Measurements from ENCODE around the gene ICA1L.
"Not testable (repeated sequence)": the region's sequence is repeated elsewhere in the genome, so short reads cannot be mapped to it uniquely, and the experiment has no call there.

ICA1L gene

GRCh38 chr2:202870431-202871299, 901 bp downstream of the ICA1L start:
- peak; percentile 53 for DNase-seq (ENCODE audit: low read depth)
- peak overlapping the region; percentile 78 for H3K4me3 ChIP-seq (replicated peaks; ENCODE audit: low read depth, low read length)

GRCh38 chr2:202861987-202862386, 9.6 kb downstream of the ICA1L start:
- no peak for DNase-seq (ENCODE audit: low read depth)

More at GRCh38 chr2:202870431-202871299, 901 bp downstream of the ICA1L start:
- peak; percentile 57 for TF ChIP-seq CTCF (IDR thresholded peaks at IDR 0.05; ENCODE audit: low read length, missing control alignments)

GRCh38 chr2:202858601-202859000, 13.0 kb downstream of the ICA1L start:
- TF ChIP-seq CTCF (IDR thresholded peaks at IDR 0.05; ENCODE audit: low read length, missing control alignments), result no peak
- no peak for DNase-seq (ENCODE audit: low read depth)

More at GRCh38 chr2:202861987-202862386, 9.6 kb downstream of the ICA1L start:
- no peak overlapping the region for H3K4me3 ChIP-seq (replicated peaks; ENCODE audit: low read depth, low read length)
- TF ChIP-seq CTCF (IDR thresholded peaks at IDR 0.05; ENCODE audit: low read length, missing control alignments), result no peak

GRCh38 chr2:202849343-202849742, 22.2 kb downstream of the ICA1L start:
- DNase-seq (ENCODE audit: low read depth); H3K4me3 ChIP-seq (replicated peaks; ENCODE audit: low read depth, low read length): not testable (repeated sequence)

More at GRCh38 chr2:202858601-202859000, 13.0 kb downstream of the ICA1L start:
- no peak overlapping the region for H3K4me3 ChIP-seq (replicated peaks; ENCODE audit: low read depth, low read length)

GRCh38 chr2:202848813-202849212, 22.8 kb downstream of the ICA1L start:
- H3K4me3 ChIP-seq (replicated peaks; ENCODE audit: low read depth, low read length), result no peak overlapping the region
- peak; percentile 13 for DNase-seq (ENCODE audit: low read depth)
- no peak for TF ChIP-seq CTCF (IDR thresholded peaks at IDR 0.05; ENCODE audit: low read length, missing control alignments)

- no peak for TF ChIP-seq CTCF (IDR thresholded peaks at IDR 0.05; ENCODE audit: low read length, missing control alignments)
- DNase-seq (ENCODE audit: low read depth), result no peak
These were observed 23.7 kb downstream of the ICA1L start for GRCh38 chr2:202847693-202848524.

GRCh38 chr2:202844656-202845055, 26.9 kb downstream of the ICA1L start:
- no peak for TF ChIP-seq CTCF (IDR thresholded peaks at IDR 0.05; ENCODE audit: low read length, missing control alignments)
- no peak overlapping the region for H3K4me3 ChIP-seq (replicated peaks; ENCODE audit: low read depth, low read length)
- no peak for DNase-seq (ENCODE audit: low read depth)

More at GRCh38 chr2:202847693-202848524, 23.7 kb downstream of the ICA1L start:
- H3K4me3 ChIP-seq (replicated peaks; ENCODE audit: low read depth, low read length), result no peak overlapping the region
